Measurements from ENCODE around the gene MAN2B1.

- TF ChIP-seq EZH2phosphoT487 (IDR thresholded peaks at IDR 0.05; ENCODE audit: unreplicated experiment) (no peak), CTCF (conservative IDR thresholded peaks at IDR 0.05; ENCODE audit: low read depth in 2 of 2) (no peak), STAT1 (IDR thresholded peaks at IDR 0.05; ENCODE audit: unreplicated experiment) (no peak), POLR2AphosphoS5 (IDR thresholded peaks at IDR 0.05; ENCODE audit: low read depth) (no peak), CREB1 (CRISPR knock-in tag; IDR thresholded peaks at IDR 0.05; ENCODE audit: low read depth) (no peak), NANOG (IDR thresholded peaks at IDR 0.05; ENCODE audit: borderline replicate concordance) (no peak)
Observed at GRCh38 chr19:12711187-12711586, 44.6 kb upstream of the MAN2B1 start.
